HG03457 (cell line): ENCODE data around the gene COL1A1.

Experiments used
- ATAC-seq: cut with Tn5 transposase; IDR thresholded peaks from one replicate; pipeline ENCODE4 v1.9.1; 2021; ENCODE audit warnings: moderate number of reproducible peaks; ENCODE audit not compliant: unreplicated experiment

Gene COL1A1

GRCh38 chr17:50213026-50214022, 11.9 kb upstream of the COL1A1 start:
- peak; percentile 56 for ATAC-seq

DNA sequence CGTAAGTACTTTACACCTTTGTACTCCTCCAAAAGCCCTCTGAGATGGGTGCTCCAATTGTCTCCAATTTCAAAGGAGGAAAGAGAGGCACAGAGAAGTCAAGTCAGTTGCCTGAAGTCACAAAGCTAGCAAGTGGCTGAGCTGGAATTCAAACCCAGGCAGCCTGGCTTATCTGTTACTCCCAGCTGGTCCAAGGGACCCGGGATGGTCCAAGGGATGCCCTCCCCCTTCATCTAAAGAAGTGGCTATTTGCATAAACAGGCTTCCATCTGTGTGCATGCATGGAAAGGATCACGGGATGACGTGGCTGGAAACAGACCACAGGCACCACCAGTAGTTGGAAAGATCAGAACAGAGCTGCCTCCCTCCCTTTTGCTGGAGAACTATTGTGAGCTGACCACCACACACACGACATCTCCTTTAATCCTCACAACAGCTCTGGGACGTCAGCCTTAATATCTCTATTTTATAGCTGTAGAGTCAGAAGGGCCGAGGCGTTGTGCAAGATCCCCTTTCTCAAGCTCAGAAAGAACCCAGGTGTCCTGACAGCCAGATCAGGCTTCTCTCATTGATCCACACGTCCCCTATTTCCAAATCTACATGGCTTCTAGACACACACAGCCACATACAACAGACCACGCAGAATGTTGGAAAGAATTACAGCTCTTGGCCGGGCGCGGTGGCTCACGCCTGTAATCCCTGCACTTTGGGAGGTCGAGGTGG, 10.9 kb upstream of the COL1A1 start:
- ATAC-seq: no peak

DNA sequence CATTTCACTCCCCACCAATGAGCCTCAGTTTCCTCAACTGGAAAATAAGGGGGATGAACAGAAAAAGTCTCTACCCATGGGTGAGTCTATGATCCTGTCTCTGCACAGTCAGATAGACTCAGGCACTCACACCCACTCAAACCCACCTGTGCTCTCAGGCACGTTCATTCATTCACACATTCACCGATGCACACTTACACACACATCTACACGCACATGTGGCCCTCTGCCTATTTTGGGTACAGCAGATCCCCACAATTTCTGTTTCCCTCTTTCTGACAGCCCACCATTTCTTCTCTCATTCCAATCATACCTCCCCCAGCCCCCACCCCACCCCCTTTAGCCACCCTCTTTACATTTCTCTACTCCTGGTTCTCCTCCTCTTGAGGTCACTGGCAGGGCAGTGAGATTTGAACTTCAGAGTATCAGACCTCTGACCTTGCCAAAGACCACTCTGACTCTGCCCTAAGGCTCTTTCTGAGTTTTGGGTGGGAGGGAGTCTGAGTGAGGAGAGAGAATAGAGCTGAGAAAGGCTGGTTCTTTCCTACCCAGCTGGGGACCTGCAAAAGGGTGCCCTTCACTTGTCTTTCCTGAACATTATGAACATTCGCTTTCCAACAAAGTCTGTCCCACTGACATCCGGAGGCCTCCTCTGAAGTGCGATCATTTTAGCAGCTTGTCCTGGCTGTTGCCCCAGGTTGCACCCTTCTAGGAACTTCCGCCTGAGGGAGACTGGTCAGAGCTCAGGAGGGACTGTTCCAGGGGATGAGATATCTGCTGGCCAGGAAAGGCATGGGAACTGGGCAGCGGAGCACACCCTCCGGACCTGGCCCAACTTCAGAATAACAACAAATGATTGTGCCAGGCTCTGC, 10.1 kb upstream of the COL1A1 start:
- no peak for ATAC-seq

GRCh38 chr17:50210240-50211225, 9.1 kb upstream of the COL1A1 start:
- ATAC-seq: no peak

GRCh38 chr17:50209472-50210239, 8.2 kb upstream of the COL1A1 start:
- ATAC-seq: no peak

- ATAC-seq: no peak
These were observed 7.7 kb upstream of the COL1A1 start for GRCh38 chr17:50209133-50209471.

DNA sequence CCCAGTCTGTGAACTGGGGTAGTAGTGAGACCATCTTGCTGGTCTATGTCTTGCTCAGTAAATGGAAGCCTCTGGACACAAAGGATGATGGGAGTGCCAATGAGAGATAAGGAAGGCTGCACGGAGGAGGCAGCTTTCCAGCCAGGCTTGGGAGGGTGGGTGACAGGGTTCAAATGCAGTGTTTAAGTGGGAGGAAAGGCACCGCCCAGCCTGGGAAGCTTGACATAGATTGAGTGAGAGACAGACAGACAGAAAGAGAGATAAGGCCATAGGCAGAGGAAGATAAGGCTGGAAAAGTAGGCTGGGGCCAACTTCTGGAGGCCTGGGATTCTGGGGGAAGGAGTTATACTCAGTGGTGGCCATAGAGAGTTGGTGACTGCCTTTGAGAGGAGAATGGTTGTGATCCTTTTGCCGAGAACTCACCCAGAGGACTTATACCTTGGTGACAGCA, 7.2 kb upstream of the COL1A1 start:
- no peak for ATAC-seq

DNA sequence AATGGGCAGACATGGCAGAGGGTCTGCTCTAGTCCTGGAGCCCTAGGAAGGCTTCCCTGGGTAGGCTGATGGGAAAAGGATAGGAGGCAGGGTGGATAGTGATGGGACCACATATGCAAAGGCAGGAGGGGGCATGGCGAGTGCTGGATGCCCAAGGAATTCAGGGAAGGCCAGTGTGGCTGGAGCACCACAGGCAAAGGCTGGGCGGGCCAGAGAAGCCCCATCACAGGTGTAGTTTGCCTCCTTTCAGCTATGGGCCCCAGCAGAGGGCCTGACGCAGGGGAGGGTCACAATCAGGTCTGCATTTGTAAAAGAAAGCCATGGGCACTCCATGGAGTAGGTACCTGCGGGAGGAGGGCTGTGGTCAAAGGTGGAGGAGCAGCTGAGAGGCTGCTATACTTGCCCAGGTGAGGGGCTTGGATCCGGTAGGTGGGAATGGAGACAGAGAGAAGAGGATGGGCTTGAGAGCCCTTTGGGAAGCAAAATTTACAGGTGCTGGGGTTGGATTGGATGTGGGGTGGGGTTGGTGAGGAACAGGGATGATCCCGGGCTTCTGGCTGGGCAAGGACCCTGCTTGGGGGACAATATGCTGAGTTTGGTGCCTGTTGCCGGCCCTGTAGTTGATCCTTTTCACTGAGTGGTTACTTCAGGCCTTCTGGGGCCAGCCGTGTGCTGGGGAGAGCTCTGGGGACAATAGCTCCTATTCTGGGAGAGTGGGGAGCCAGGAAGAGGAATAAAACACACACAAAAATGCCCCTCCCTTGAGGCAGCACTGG, 6.5 kb upstream of the COL1A1 start:
- ATAC-seq: no peak

DNA sequence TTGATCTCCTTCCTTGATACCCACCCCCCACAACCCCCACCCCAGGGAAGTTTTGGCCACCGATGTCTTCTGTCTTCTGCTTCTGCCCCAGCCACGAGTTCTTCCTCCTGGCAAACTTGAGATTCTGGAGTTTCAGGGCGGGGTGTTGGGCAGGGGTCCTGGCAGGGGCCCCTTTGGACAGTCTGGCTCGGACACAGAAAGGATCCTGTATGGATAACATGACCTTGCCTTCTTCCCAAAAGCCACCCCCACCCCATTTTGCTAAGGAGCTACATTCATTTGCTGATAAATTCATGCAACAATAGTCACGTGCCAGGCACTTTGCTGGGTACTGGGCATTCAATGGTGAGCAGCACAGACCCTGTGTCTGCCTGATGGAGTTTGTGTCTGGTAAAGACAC, 5.9 kb upstream of the COL1A1 start:
- no peak for ATAC-seq

DNA sequence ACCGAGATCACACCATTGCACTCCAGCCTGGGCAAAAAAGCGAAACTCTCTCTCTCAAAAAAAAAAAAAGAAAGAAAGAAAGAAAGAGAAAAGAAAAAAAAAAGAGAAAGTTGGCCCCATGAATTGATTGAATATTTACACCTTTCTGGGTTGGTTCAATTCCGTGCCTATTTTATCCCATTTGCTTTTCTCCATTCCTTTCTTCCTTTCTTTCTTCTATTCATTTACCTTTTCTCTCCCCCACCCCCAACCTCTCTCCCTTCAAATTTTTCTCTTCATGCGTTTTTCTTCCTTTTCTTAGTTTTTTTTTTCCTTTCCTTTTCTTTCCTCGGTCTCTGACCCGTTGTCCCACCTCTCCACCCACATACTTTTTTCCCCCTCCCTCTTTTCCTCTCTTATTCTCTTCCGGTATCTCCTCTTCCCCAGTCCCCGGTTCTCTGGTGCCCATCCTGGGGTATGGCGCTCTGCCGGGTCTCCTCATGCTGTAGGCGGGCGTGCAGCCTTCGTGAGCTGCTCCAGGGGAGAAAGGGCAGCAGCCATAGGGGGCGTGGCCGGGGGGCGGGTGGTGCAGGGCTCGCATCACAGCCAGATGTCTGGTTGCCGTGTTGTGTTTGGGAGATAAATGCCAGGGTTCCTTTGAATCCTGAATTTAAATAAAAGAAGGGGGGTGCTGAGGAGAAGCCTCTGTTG, 5.3 kb upstream of the COL1A1 start:
- ATAC-seq: no peak

- ATAC-seq: no peak
These were observed 4.6 kb upstream of the COL1A1 start for GRCh38 chr17:50205963-50206505.

DNA sequence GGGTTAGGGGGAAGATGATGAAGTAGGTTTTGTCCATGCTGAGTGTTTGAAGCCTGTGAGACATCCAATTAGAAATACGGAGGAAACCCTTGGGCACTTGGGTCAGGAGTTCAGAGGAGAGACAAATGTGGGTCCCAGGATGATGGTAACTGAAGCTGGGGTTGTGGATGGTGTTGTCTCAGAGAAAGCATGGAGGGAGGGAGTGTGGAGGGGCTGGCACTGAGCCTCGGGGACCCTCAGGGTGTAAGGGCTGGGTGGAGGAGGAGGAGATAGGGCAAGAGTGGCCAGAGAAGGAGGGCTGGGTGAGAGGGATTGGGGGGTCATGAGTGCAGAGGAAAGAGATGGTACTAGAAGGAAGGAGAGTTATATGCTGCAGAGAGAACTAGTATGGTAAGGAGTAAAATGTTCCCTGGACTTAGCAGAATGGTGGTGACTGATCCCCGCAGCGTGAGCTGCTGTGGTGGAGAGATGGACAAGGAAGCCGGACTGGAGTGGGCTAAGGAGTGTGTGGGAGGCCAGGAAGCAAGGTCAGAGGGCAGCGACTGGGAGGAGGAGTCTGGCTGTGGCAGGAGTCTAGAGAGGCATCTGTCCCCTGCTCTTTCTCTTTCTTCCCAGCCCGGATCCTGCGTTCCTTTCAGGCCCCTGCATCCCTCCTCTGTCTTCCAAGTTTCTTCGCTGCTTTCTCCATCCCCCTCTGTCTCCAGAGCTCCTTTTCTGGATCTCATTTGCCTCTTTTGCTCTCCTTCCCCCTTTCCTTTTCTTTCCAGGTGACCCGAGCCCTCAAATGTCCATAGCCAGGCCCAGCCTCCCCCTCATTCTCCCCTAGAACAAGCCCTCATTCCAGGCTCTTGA, 3.9 kb upstream of the COL1A1 start:
- ATAC-seq: no peak

DNA sequence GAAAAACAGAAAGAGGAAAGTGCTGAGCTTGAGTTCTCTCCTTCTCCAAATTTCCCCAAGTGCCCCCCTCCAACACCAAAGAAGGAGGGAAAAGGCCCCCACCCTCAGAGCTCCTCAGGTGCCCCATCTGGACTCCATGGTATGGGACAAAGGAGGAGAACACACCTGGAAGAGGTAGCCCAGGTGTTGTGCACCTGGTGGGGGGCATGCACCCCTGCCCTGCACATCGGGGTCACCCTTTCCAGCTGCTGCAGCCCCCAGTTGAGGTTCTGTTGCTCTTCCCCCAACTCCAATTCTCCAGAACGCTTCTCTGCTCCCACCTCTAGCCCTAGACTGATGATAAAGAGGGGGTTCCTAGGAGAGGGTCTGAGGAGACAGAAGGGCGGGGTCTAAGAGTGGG, 3.0 kb upstream of the COL1A1 start:
- ATAC-seq: no peak

DNA sequence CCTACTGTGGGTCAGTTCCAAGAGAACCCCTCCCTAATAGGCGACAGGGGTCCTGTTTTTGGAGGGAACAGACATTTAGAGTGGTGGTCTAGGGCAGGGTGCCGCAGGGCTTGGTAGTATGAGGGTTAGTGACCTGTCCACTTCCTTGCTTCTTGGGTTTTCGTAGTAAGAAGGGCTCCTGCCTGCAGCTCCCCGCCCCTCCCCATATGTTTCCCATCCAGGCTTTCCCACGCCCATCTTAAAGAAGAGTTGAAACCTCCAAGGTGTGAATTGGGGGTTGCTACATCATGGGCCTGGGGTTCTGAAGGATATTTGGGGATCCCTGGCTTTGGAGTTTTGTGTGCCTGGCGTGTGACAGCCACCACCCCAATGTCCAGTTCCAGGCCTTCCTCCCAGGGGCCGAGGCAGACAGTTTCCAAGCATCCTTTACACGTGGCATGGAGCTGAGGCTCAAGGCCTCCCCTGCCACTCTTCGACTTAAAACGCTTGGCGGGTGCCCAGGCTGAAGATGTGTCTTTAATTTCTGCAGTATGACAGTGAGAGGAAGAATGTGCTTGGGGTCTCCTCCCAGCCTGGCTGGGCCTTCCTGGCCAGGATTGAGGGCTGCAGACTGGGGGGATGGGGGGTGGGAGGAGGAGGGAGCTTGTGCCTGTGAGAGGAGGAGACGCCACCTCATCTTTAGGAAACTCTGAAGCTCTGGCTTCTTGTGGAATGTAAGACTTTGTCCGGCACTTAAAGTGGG, 2.3 kb upstream of the COL1A1 start:
- no peak for ATAC-seq

DNA sequence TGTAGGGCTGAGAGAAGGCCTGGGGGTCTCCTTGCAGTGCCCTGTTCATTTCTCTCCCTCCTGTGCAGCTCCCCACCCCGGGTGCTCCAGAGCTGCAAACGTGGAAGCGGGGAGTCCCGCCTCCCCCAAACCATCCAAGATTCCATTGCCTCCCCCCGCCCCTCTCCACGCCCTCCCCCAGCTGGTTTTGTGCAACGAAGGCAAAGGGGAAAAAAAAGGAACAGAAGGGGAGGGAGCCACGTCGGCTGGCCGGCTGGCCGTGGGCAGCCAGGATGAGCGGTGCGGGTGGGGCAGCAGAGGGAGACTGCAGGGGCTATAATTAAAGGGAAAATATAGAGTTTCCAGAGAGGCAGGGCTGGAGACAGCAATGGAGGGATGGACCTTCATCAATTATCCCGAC, 1.7 kb upstream of the COL1A1 start:
- no peak for ATAC-seq
